ENCODE measurements around the gene ARHGAP22.

ARHGAP22 gene

GRCh38 chr10:48508791-48509772, 95.8 kb downstream of the ARHGAP22 start:
- DNase-seq, result no peak

- DNase-seq, result no peak
Measured at GRCh38 chr10:48507933-48508790, 96.7 kb downstream of the ARHGAP22 start.

GRCh38 chr10:48507494-48507893, 97.4 kb downstream of the ARHGAP22 start:
- no peak for DNase-seq

GRCh38 chr10:48506147-48506917, 98.5 kb downstream of the ARHGAP22 start:
- DNase-seq, result no peak

- DNase-seq, result no peak
Measured at GRCh38 chr10:48505394-48506112, 99.3 kb downstream of the ARHGAP22 start.

GRCh38 chr10:48504141-48504885, 100.6 kb downstream of the ARHGAP22 start:
- no peak for DNase-seq

GRCh38 chr10:48503293-48503911, 101.5 kb downstream of the ARHGAP22 start:
- DNase-seq, result no peak

- no peak for DNase-seq
Measured at GRCh38 chr10:48502791-48503190, 102.1 kb downstream of the ARHGAP22 start.

- no peak for DNase-seq
Measured at GRCh38 chr10:48501787-48502771, 102.8 kb downstream of the ARHGAP22 start.

- no peak for DNase-seq
Measured at GRCh38 chr10:48501226-48501625, 103.6 kb downstream of the ARHGAP22 start.

- no peak for DNase-seq
Measured at GRCh38 chr10:48500771-48501170, 104.1 kb downstream of the ARHGAP22 start.

- DNase-seq, result no peak
Measured at GRCh38 chr10:48498940-48499510, 105.8 kb downstream of the ARHGAP22 start.

- no peak for DNase-seq
Measured at GRCh38 chr10:48497780-48498770, 106.8 kb downstream of the ARHGAP22 start.

- DNase-seq, result no peak
Measured at GRCh38 chr10:48496831-48497779, 107.8 kb downstream of the ARHGAP22 start.

GRCh38 chr10:48496105-48496830, 108.6 kb downstream of the ARHGAP22 start:
- no peak for DNase-seq
